ENCODE measurements around the gene DUSP9.
A peak's percentile ranks its signal among the peaks of the same experiment; 100 is the strongest.
"Not testable (repeated sequence)": the region's sequence is repeated elsewhere in the genome, so short reads cannot be mapped to it uniquely, and the experiment has no call there.

The DUSP9 gene

GRCh38 chrX:153604666-153605380 lies 42.2 kb upstream of the DUSP9 start:
- H3K9ac ChIP-seq (ENCODE audit: low read depth in 1 of 2, low read length in 2 of 2); H3K4me3 ChIP-seq (ENCODE audit: low read length in 2 of 2); H3K9me3 ChIP-seq (ENCODE audit: control insufficient read depth in 2 of 2, low read length in 2 of 2); H3K27ac ChIP-seq (ENCODE audit: low read depth in 2 of 2, low read length in 2 of 2); H3K27me3 ChIP-seq (ENCODE audit: control insufficient read depth in 2 of 2, insufficient read depth in 2 of 2, low read length in 2 of 2); H3K36me3 ChIP-seq (ENCODE audit: control insufficient read depth in 2 of 2, insufficient read depth in 2 of 2, low read length in 2 of 2); H3K4me1 ChIP-seq (ENCODE audit: control insufficient read depth in 2 of 2, insufficient read depth in 2 of 2, low read length in 2 of 2): not testable (repeated sequence)

DNA sequence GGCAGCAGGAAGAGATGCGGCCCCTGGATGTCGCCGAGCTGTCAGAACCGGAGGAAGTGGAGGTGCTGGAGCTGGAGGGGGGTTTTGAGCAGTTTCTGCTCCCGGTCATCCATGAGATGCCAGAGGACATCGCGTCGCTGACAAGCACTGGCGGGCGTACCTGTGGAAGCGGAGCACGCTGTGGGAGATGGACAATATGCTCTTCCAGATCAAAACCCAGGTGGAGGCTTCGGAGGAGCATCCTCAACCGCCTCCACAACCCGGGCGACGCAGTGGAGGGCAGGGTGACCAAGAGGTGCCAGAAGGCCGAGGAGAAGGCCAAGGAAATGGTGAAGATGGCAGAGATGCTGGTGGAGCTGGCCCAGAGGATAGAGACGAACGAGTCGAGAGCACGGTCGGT lies 40.5 kb upstream of the DUSP9 start:
- H3K9me3 ChIP-seq (ENCODE audit: control insufficient read depth in 2 of 2, low read length in 2 of 2) = no peaks in the 10 kb centered on the region
- H3K36me3 ChIP-seq (ENCODE audit: control insufficient read depth in 2 of 2, insufficient read depth in 2 of 2, low read length in 2 of 2) = no peaks in the 10 kb centered on the region
- no peak overlapping the region for H3K4me3 ChIP-seq (ENCODE audit: low read length in 2 of 2)
- no peaks in the 10 kb centered on the region for H3K4me1 ChIP-seq (ENCODE audit: control insufficient read depth in 2 of 2, insufficient read depth in 2 of 2, low read length in 2 of 2)
- no peak overlapping the region for H3K27ac ChIP-seq (ENCODE audit: low read depth in 2 of 2, low read length in 2 of 2)
- H3K27me3 ChIP-seq (ENCODE audit: control insufficient read depth in 2 of 2, insufficient read depth in 2 of 2, low read length in 2 of 2) = peaks cover 5 to 8% of the 10 kb centered on the region in 2 donors
- H3K9ac ChIP-seq (ENCODE audit: low read depth in 1 of 2, low read length in 2 of 2) = no peak overlapping the region

DNA sequence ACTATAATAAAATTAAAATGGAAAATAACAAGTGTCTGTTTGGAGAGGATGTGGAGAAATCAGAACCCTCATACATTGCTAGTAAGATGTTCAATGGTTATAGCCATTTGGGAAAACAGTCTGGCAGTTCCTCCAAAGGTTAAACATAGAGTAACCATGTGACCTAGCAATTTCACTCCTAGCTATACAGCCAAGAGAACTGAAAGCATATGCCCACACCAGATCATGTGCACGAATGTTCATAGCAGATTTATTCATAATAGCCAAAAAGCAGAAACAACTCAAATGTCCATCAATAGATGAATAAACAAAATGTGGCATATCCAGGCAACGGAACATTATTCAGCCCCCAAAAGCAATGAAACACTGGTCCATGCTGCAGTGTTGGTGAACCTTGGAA lies 38.6 kb upstream of the DUSP9 start:
- H3K9ac ChIP-seq (ENCODE audit: low read depth in 1 of 2, low read length in 2 of 2) = no peak overlapping the region
- no peaks in the 10 kb centered on the region for H3K4me1 ChIP-seq (ENCODE audit: control insufficient read depth in 2 of 2, insufficient read depth in 2 of 2, low read length in 2 of 2)
- no peaks in the 10 kb centered on the region for H3K36me3 ChIP-seq (ENCODE audit: control insufficient read depth in 2 of 2, insufficient read depth in 2 of 2, low read length in 2 of 2)
- peaks cover 5 to 15% of the 10 kb centered on the region in 2 donors for H3K27me3 ChIP-seq (ENCODE audit: control insufficient read depth in 2 of 2, insufficient read depth in 2 of 2, low read length in 2 of 2)
- no peak overlapping the region for H3K27ac ChIP-seq (ENCODE audit: low read depth in 2 of 2, low read length in 2 of 2)
- H3K4me3 ChIP-seq (ENCODE audit: low read length in 2 of 2) = no peak overlapping the region
- H3K9me3 ChIP-seq (ENCODE audit: control insufficient read depth in 2 of 2, low read length in 2 of 2) = no peaks in the 10 kb centered on the region

DNA sequence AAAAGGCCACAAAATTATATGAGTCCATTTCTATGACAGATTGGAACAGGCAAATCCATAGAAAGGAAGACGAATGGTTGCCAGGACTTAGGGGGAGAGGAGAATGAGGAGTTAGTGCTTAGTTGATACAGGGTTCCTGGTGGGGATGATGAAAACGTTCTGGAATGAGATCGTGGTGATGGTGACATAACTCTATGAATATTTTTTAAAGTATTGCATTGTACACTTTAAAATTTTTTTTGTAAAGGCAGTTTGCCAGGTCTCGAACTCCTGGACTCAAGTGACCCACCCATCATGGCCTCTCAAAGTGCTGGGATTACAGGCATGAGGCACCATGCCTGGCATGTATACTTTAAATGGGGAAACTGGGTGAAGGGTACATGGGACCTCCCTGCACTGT lies 38.2 kb upstream of the DUSP9 start:
- no peak overlapping the region for H3K9ac ChIP-seq (ENCODE audit: low read depth in 1 of 2, low read length in 2 of 2)
- H3K4me1 ChIP-seq (ENCODE audit: control insufficient read depth in 2 of 2, insufficient read depth in 2 of 2, low read length in 2 of 2) = no peaks in the 10 kb centered on the region
- no peak overlapping the region for H3K27ac ChIP-seq (ENCODE audit: low read depth in 2 of 2, low read length in 2 of 2)
- H3K36me3 ChIP-seq (ENCODE audit: control insufficient read depth in 2 of 2, insufficient read depth in 2 of 2, low read length in 2 of 2) = no peaks in the 10 kb centered on the region
- no peaks in the 10 kb centered on the region for H3K9me3 ChIP-seq (ENCODE audit: control insufficient read depth in 2 of 2, low read length in 2 of 2)
- H3K4me3 ChIP-seq (ENCODE audit: low read length in 2 of 2) = no peak overlapping the region
- peaks cover 5 to 15% of the 10 kb centered on the region in 2 donors for H3K27me3 ChIP-seq (ENCODE audit: control insufficient read depth in 2 of 2, insufficient read depth in 2 of 2, low read length in 2 of 2)

- H3K4me3 ChIP-seq (ENCODE audit: low read length in 2 of 2) = peak overlapping the region in 1 of 2 donors; percentile 37
- H3K9ac ChIP-seq (ENCODE audit: low read depth in 1 of 2, low read length in 2 of 2) = no peak overlapping the region
- H3K4me1 ChIP-seq (ENCODE audit: control insufficient read depth in 2 of 2, insufficient read depth in 2 of 2, low read length in 2 of 2) = no peaks in the 10 kb centered on the region
- no peak overlapping the region for H3K27ac ChIP-seq (ENCODE audit: low read depth in 2 of 2, low read length in 2 of 2)
- no peaks in the 10 kb centered on the region for H3K36me3 ChIP-seq (ENCODE audit: control insufficient read depth in 2 of 2, insufficient read depth in 2 of 2, low read length in 2 of 2)
- H3K9me3 ChIP-seq (ENCODE audit: control insufficient read depth in 2 of 2, low read length in 2 of 2) = no peaks in the 10 kb centered on the region
- peaks cover 5 to 15% of the 10 kb centered on the region in 2 donors for H3K27me3 ChIP-seq (ENCODE audit: control insufficient read depth in 2 of 2, insufficient read depth in 2 of 2, low read length in 2 of 2)
Observed at GRCh38 chrX:153609917-153610835, 36.8 kb upstream of the DUSP9 start.

DNA sequence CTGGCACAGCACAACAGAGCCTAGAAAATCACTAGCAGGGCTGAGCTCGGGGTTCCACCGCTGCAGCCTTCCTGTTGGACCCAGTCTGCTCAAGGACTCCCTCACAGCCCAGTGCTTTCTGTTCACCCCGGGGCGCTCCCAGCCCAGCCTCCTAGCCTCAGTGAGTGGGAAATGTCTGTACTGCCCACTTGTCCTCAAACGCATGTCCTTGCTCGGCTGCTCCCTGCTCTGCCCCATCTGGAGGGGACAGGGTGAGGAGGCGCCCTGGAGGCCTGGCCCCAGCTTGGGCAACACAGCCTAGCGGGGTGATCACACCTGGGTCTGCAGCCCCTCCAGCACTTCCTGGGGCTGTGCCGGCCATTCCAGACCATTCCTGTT lies 36.2 kb upstream of the DUSP9 start:
- no peak overlapping the region for H3K27ac ChIP-seq (ENCODE audit: low read depth in 2 of 2, low read length in 2 of 2)
- peaks cover 5 to 15% of the 10 kb centered on the region in 2 donors for H3K27me3 ChIP-seq (ENCODE audit: control insufficient read depth in 2 of 2, insufficient read depth in 2 of 2, low read length in 2 of 2)
- no peaks in the 10 kb centered on the region for H3K36me3 ChIP-seq (ENCODE audit: control insufficient read depth in 2 of 2, insufficient read depth in 2 of 2, low read length in 2 of 2)
- no peaks in the 10 kb centered on the region for H3K4me1 ChIP-seq (ENCODE audit: control insufficient read depth in 2 of 2, insufficient read depth in 2 of 2, low read length in 2 of 2)
- no peaks in the 10 kb centered on the region for H3K9me3 ChIP-seq (ENCODE audit: control insufficient read depth in 2 of 2, low read length in 2 of 2)
- H3K4me3 ChIP-seq (ENCODE audit: low read length in 2 of 2) = no peak overlapping the region
- no peak overlapping the region for H3K9ac ChIP-seq (ENCODE audit: low read depth in 1 of 2, low read length in 2 of 2)

DNA sequence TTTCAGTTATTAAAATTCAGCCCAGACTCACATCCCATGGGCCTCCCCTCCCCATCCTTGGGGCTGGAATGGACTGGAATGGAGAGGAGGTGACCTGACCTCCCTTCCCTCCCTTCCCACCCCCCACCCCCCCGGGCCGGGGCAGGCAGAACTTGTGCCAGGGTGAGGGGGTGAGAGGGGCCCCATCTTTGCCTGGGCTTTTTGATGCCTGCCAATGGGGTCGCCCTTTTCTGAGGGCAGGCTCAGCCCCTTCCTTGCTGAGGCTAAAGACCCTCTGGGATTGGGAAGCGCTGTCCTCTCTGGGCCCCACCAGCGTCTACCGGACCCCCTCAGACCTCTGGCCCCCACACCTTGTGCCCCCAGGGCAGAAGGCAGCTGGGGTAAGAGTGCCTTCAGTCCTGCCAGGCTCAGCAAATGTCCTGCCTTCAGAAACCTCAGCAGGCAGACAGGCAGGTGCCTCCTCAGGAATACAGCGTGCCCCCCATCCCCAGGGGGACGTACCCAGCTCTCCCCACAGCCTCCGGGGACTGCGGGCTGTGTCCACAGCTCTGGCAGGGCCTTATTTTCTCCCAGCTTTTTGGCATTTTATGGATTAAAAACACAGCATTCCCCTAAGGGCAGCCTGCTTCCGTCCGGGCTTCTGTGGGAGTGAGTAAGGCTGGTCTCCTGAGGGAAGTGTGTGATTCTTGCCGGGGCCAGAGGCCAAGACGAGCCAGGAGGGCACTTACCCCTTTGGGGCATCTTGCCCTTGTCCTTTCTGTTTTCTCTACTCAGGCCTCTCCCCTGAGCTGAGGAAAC lies 35.5 kb upstream of the DUSP9 start:
- Histone ChIP-seq H3K36me3 (ENCODE audit: control insufficient read depth in 2 of 2, insufficient read depth in 2 of 2, low read length in 2 of 2) (no peaks in the 10 kb centered on the region), H3K4me1 (ENCODE audit: control insufficient read depth in 2 of 2, insufficient read depth in 2 of 2, low read length in 2 of 2) (no peaks in the 10 kb centered on the region), H3K27ac (ENCODE audit: low read depth in 2 of 2, low read length in 2 of 2) (no peak overlapping the region), H3K9ac (ENCODE audit: low read depth in 1 of 2, low read length in 2 of 2) (no peak overlapping the region), H3K4me3 (ENCODE audit: low read length in 2 of 2) (no peak overlapping the region), H3K9me3 (ENCODE audit: control insufficient read depth in 2 of 2, low read length in 2 of 2) (no peaks in the 10 kb centered on the region), H3K27me3 (ENCODE audit: control insufficient read depth in 2 of 2, insufficient read depth in 2 of 2, low read length in 2 of 2) (peaks cover 8 to 15% of the 10 kb centered on the region in 2 donors)

DNA sequence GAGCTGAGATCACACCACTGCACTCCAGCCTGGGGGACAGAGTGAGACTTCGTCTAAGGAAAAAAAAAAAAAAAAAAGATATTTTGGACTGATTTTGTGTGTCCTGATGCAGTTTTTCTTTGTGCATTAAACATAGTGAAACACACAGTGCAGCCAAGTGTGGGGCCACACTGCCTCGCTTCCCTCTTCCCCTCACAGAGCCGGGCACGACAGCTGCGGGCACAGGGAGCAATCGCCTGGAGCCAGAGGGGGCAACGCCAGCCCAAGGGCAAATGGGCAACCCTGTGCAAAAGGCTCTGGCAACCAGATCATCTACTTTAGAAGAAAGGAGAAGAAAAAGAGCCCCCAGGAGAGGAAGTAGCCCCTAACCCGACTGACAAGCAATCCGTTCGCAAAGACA lies 34.6 kb upstream of the DUSP9 start:
- no peak overlapping the region for H3K9ac ChIP-seq (ENCODE audit: low read depth in 1 of 2, low read length in 2 of 2)
- H3K4me3 ChIP-seq (ENCODE audit: low read length in 2 of 2) = no peak overlapping the region
- H3K27me3 ChIP-seq (ENCODE audit: control insufficient read depth in 2 of 2, insufficient read depth in 2 of 2, low read length in 2 of 2) = peaks cover 12 to 15% of the 10 kb centered on the region in 2 donors
- no peak overlapping the region for H3K27ac ChIP-seq (ENCODE audit: low read depth in 2 of 2, low read length in 2 of 2)
- H3K36me3 ChIP-seq (ENCODE audit: control insufficient read depth in 2 of 2, insufficient read depth in 2 of 2, low read length in 2 of 2) = no peaks in the 10 kb centered on the region
- H3K9me3 ChIP-seq (ENCODE audit: control insufficient read depth in 2 of 2, low read length in 2 of 2) = no peaks in the 10 kb centered on the region
- no peaks in the 10 kb centered on the region for H3K4me1 ChIP-seq (ENCODE audit: control insufficient read depth in 2 of 2, insufficient read depth in 2 of 2, low read length in 2 of 2)

DNA sequence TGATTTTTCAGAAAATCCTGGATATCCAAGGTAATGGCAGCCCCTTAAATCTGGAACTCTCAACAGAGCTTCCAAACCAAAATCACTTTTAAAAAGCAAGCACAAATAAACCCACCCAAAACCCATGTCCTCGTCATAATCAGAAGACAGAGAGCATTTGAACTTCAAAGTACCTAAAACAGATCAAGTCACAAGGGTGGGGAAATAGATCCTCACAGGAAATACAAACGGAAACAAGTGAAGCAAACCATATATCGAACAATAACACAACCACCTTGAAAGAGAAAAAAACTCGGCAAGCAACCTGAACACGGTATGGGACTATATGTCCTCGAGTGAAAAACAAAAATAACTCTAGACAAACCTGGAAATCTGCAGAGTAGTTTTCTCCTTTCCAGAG lies 32.2 kb upstream of the DUSP9 start:
- Histone ChIP-seq H3K4me1 (ENCODE audit: control insufficient read depth in 2 of 2, insufficient read depth in 2 of 2, low read length in 2 of 2) (no peaks in the 10 kb centered on the region), H3K36me3 (ENCODE audit: control insufficient read depth in 2 of 2, insufficient read depth in 2 of 2, low read length in 2 of 2) (no peaks in the 10 kb centered on the region), H3K9me3 (ENCODE audit: control insufficient read depth in 2 of 2, low read length in 2 of 2) (no peaks in the 10 kb centered on the region), H3K27me3 (ENCODE audit: control insufficient read depth in 2 of 2, insufficient read depth in 2 of 2, low read length in 2 of 2) (peaks cover 14 to 20% of the 10 kb centered on the region in 2 donors), H3K9ac (ENCODE audit: low read depth in 1 of 2, low read length in 2 of 2) (no peak overlapping the region), H3K27ac (ENCODE audit: low read depth in 2 of 2, low read length in 2 of 2) (no peak overlapping the region), H3K4me3 (ENCODE audit: low read length in 2 of 2) (no peak overlapping the region)

- no peak overlapping the region for H3K27ac ChIP-seq (ENCODE audit: low read depth in 2 of 2, low read length in 2 of 2)
- H3K36me3 ChIP-seq (ENCODE audit: control insufficient read depth in 2 of 2, insufficient read depth in 2 of 2, low read length in 2 of 2) = no peaks in the 10 kb centered on the region
- H3K9ac ChIP-seq (ENCODE audit: low read depth in 1 of 2, low read length in 2 of 2) = no peak overlapping the region
- H3K9me3 ChIP-seq (ENCODE audit: control insufficient read depth in 2 of 2, low read length in 2 of 2) = no peaks in the 10 kb centered on the region
- H3K4me1 ChIP-seq (ENCODE audit: control insufficient read depth in 2 of 2, insufficient read depth in 2 of 2, low read length in 2 of 2) = no peaks in the 10 kb centered on the region
- H3K27me3 ChIP-seq (ENCODE audit: control insufficient read depth in 2 of 2, insufficient read depth in 2 of 2, low read length in 2 of 2) = peaks cover 25 to 26% of the 10 kb centered on the region in 2 donors
- no peak overlapping the region for H3K4me3 ChIP-seq (ENCODE audit: low read length in 2 of 2)
Observed at GRCh38 chrX:153620576-153620975, 26.4 kb upstream of the DUSP9 start.
